HepG2 (cell line): ENCODE results near the gene ATP13A2. TPM values are rescaled to one million over a fixed set of nuclear protein-coding genes. Genes with fewer than 3 reads are reported as not detected.

Source experiments
- CAMTA2 ChIP-seq: sonication (generic); formaldehyde crosslinking; IDR thresholded peaks from 2 replicates; pipeline ENCODE4 v1.4.0; 2020; ENCODE audit warnings: mild to moderate bottlenecking, missing genetic modification reagents, borderline replicate concordance
- CHD4 ChIP-seq: fragments of 200-600 bp; sonication (generic); IDR thresholded peaks from 2 replicates; pipeline ENCODE4 v1.7.0; 2017; ENCODE audit warnings: mild to moderate bottlenecking, low read length, borderline replicate concordance
- HNRNPL ChIP-seq: fragments of 200-400 bp; formaldehyde crosslinking; IDR thresholded peaks from 2 replicates; pipeline ENCODE4 v1.6.1; 2017; ENCODE audit warnings: mild to moderate bottlenecking, low read depth, low read length
- KAT2B ChIP-seq: fragments of 150-350 bp; IDR thresholded peaks from 2 replicates; pipeline ENCODE4 v1.6.1; 2014; ENCODE audit warnings: low read depth, low read length, borderline replicate concordance
- MATR3 ChIP-seq: sonication (generic); formaldehyde crosslinking; IDR thresholded peaks from 2 replicates; pipeline ENCODE4 v1.4.0; 2020; ENCODE audit warnings: missing genetic modification reagents
- MIER3 ChIP-seq: IDR thresholded peaks from 2 replicates; pipeline ENCODE4 v1.6.1; 2016; ENCODE audit warnings: missing compliant biosample characterization, borderline replicate concordance
- REXO4 ChIP-seq: sonication (generic); formaldehyde crosslinking; IDR thresholded peaks from 2 replicates; pipeline ENCODE4 v1.8.0; 2022; ENCODE audit warnings: missing genetic modification reagents, mild to moderate bottlenecking, borderline replicate concordance
- SALL1 ChIP-seq: sonication (generic); formaldehyde crosslinking; IDR thresholded peaks from 2 replicates; pipeline ENCODE4 v1.8.0; 2022; ENCODE audit warnings: mild to moderate bottlenecking, missing genetic modification reagents
- TARDBP ChIP-seq: sonication (generic); formaldehyde crosslinking; IDR thresholded peaks from 2 replicates; pipeline ENCODE4 v1.8.0; 2022; ENCODE audit warnings: mild to moderate bottlenecking, missing genetic modification reagents
- TFDP2 ChIP-seq: sonication (generic); formaldehyde crosslinking; IDR thresholded peaks from 2 replicates; pipeline ENCODE4 v1.4.0; 2020; ENCODE audit warnings: missing genetic modification reagents
- ZBTB25 ChIP-seq: IDR thresholded peaks from 2 replicates; pipeline ENCODE4 v1.6.1; 2018; ENCODE audit warnings: missing genetic modification reagents
- ZNF329 ChIP-seq: sonication (generic); formaldehyde crosslinking; IDR thresholded peaks from 2 replicates; pipeline ENCODE4 v1.9.0; 2021; ENCODE audit warnings: low read depth, mild to moderate bottlenecking, missing genetic modification reagents
- ZNF512B ChIP-seq: sonication (generic); formaldehyde crosslinking; IDR thresholded peaks from 2 replicates; pipeline ENCODE4 v1.5.1; 2020; ENCODE audit warnings: missing genetic modification reagents, mild to moderate bottlenecking, borderline replicate concordance
- ZNF557 ChIP-seq: sonication (generic); formaldehyde crosslinking; IDR thresholded peaks from 2 replicates; pipeline ENCODE4 v1.4.0; 2020; ENCODE audit warnings: missing genetic modification reagents
- ZNF800 ChIP-seq: sonication (generic); formaldehyde crosslinking; IDR thresholded peaks from 2 replicates; pipeline ENCODE4 v1.4.0; 2020; ENCODE audit warnings: missing genetic modification reagents
- polyA plus RNA-seq, 8 experiments: library from polyadenylated mRNA; depleted of rRNA in 3 of 8; stranded (reverse) in 7 of 8; unstranded in 1 of 8; fragments of >200 nt; fragmentation: Illumina TruSeq in 4 of 8; extraction: Trizol in 4 of 8; gene quantifications; 2 replicates each; pipeline versions ENCODE4 v1.2.1 to v1.2.3, GENCODE V29; 2011 to 2016; ENCODE audit warnings: low read depth in 4 of 8, missing spikeins in 1 of 8, mixed read lengths in 1 of 8; ENCODE audit not compliant: insufficient read depth in 1 of 8
- total RNA-seq, 5 experiments: library from RNA; depleted of rRNA; stranded (reverse); fragments of >200 nt; fragmentation: Illumina TruSeq; extraction: Trizol; gene quantifications; 2 replicates each; pipeline ENCODE4 v1.2.3, GENCODE V29; 2016; ENCODE audit warnings: low read depth in 1 of 5
- TF ChIP-seq, protein P1 (sequence below): sonication (generic); formaldehyde crosslinking; IDR thresholded peaks from 2 replicates; pipeline ENCODE4 v1.8.1; 2022; ENCODE audit warnings: mild to moderate bottlenecking, missing genetic modification reagents
- TF ChIP-seq, protein P2 (sequence below): sonication (generic); formaldehyde crosslinking; IDR thresholded peaks from 2 replicates; pipeline ENCODE4 v1.5.0; 2020; ENCODE audit warnings: mild to moderate bottlenecking, missing genetic modification reagents, borderline replicate concordance

ATP13A2 gene
- total and polyA plus RNA-seq, 2 of the 13 experiments (the other 11 are each of a cell fraction or from before 2014, with no cell fraction given) = 13.2 to 16.2 TPM

DNA sequence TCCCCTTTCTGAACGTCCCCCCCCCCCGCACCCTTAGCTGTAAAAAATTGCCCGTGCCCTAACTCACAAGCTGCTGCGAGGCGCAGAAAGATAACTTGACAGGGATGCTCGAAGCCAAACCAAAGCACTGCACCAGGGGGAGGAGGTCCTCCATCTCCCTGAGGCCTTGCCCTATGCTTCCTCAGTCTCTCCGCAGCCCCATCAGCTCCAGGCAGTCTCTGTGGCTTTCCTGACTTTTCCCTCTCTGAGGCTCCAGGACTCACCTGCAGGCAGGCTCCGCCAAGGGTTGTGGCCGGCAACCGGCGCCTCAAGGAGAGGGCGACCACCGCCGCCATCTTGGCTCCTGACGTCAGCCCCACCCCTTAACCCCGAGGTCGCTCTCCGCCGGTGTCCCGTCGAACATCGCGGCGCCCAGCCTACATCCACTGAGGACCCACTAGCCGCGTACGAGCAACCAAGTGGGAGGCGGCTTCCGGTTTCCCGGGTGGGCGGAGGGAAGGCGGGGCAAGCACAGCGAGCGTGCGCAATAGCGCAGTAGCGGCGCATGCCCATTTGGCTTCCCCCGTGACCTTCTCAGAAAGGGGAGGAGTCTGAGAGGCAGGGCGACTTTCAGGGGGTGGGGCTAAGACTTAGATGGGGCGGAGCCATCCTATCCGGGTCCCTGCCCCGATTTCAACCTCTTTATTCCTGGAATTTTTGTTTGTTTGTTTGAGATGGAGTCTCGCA, 42.1 kb upstream of the ATP13A2 start, which contains the start of gene SDHB (continued):
- TF ChIP-seq ZNF800 (CRISPR knock-in tag) (no peak), HNRNPL (no peak), TARDBP (CRISPR knock-in tag) (peak; percentile 42; the same call in 1 of the 2 replicates), REXO4 (CRISPR knock-in tag) (no peak), MATR3 (CRISPR knock-in tag) (no peak), MIER3 (CRISPR knock-in tag) (peak; percentile 67; the same call in 1 of the 2 replicates), CHD4 (no peak), CAMTA2 (CRISPR knock-in tag) (no peak), SALL1 (CRISPR knock-in tag) (peak; percentile 59; the same call in 1 of the 2 replicates), ZNF329 (CRISPR knock-in tag) (0 out of 2 replicates have a peak, but pooled peaks have one; percentile 33), ZNF557 (no peak), KAT2B (no peak), ZBTB25 (peak; percentile 88; the same call in 1 of the 2 replicates), TFDP2 (CRISPR knock-in tag) (peak; percentile 58), ZNF512B (CRISPR knock-in tag) (no peak)
- TF ChIP-seq, protein P1, sequence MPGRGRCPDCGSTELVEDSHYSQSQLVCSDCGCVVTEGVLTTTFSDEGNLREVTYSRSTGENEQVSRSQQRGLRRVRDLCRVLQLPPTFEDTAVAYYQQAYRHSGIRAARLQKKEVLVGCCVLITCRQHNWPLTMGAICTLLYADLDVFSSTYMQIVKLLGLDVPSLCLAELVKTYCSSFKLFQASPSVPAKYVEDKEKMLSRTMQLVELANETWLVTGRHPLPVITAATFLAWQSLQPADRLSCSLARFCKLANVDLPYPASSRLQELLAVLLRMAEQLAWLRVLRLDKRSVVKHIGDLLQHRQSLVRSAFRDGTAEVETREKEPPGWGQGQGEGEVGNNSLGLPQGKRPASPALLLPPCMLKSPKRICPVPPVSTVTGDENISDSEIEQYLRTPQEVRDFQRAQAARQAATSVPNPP (CRISPR knock-in tag) = no peak
- TF ChIP-seq, protein P2, sequence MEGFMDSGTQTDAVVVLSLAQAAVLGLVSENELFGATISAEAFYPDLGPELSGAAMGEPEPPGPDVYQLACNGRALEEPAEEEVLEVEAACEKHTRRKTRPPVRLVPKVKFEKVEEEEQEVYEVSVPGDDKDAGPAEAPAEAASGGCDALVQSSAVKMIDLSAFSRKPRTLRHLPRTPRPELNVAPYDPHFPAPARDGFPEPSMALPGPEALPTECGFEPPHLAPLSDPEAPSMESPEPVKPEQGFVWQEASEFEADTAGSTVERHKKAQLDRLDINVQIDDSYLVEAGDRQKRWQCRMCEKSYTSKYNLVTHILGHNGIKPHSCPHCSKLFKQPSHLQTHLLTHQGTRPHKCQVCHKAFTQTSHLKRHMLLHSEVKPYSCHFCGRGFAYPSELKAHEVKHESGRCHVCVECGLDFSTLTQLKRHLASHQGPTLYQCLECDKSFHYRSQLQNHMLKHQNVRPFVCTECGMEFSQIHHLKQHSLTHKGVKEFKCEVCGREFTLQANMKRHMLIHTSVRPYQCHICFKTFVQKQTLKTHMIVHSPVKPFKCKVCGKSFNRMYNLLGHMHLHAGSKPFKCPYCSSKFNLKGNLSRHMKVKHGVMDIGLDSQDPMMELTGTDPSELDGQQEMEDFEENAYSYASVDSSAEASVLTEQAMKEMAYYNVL (CRISPR knock-in tag) = no peak
